ENCODE results near the gene GPX3. TPM values are rescaled to one million over a fixed set of nuclear protein-coding genes. Genes with fewer than 3 reads are reported as not detected.

Gene GPX3
- total and polyA plus RNA-seq, 8 donors, result 70.5 to 828 (median 302) TPM

DNA sequence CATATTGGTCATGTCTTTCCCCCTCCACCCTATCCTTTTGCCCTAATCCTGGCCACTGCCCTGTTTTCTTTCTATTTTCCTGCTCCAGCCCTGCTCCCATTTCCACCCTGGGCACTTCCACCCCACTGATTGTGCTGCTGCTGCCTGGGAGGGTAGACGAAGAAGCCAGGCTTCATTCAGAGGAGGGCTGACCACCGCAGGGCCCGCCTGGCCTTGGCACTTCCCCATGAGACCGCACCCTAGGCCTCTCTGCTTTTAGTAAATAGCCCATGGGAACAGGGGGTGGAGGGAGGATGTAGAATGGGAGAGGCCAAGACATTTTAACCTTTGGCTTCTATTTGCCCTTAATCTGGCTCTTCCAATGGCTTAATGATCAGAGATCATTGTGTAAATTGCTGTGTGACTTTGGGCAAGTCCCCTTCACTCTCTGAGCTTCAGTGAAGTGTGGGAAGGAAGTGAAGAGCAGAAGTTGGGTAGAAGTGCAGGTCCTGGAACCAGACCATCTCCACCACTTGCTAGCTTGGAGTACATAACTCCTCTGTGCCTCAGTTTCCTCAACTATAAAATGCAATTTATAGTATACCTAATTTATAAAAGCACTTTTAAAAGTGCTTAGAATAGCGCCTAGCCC lies 13.6 kb upstream of the GPX3 start:
- Histone ChIP-seq H3K4me3 (no peak overlapping the region), H3K4me1 (peaks cover 22 to 63% (median 38%) of the 10 kb centered on the region in 4 donors), H3K27me3 (no peaks in the 10 kb centered on the region), H3K9me3 (no peaks in the 10 kb centered on the region), H3K36me3 (no peaks in the 10 kb centered on the region), H3K27ac (peak overlapping the region; percentile 69 to 86 (median 84))
- WGBS, 5 donors, result 38 to 65% (median 60%) methylated on average over 5 of the region's 5 CpGs
- intact Hi-C loops (cut with DNase I; ENCODE audit: low total_unique reads), result no loop called here
- TF ChIP-seq EP300 (IDR thresholded peaks at IDR 0.05) (no peak), POLR2AphosphoS5 (IDR thresholded peaks at IDR 0.05) (no peak), POLR2A (IDR thresholded peaks at IDR 0.05) (no peak)
- TF ChIP-seq, protein P1, sequence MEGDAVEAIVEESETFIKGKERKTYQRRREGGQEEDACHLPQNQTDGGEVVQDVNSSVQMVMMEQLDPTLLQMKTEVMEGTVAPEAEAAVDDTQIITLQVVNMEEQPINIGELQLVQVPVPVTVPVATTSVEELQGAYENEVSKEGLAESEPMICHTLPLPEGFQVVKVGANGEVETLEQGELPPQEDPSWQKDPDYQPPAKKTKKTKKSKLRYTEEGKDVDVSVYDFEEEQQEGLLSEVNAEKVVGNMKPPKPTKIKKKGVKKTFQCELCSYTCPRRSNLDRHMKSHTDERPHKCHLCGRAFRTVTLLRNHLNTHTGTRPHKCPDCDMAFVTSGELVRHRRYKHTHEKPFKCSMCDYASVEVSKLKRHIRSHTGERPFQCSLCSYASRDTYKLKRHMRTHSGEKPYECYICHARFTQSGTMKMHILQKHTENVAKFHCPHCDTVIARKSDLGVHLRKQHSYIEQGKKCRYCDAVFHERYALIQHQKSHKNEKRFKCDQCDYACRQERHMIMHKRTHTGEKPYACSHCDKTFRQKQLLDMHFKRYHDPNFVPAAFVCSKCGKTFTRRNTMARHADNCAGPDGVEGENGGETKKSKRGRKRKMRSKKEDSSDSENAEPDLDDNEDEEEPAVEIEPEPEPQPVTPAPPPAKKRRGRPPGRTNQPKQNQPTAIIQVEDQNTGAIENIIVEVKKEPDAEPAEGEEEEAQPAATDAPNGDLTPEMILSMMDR (IDR thresholded peaks at IDR 0.05), result no peak
- peak in 1 of 2 donors; percentile 35 for DNase-seq

DNA sequence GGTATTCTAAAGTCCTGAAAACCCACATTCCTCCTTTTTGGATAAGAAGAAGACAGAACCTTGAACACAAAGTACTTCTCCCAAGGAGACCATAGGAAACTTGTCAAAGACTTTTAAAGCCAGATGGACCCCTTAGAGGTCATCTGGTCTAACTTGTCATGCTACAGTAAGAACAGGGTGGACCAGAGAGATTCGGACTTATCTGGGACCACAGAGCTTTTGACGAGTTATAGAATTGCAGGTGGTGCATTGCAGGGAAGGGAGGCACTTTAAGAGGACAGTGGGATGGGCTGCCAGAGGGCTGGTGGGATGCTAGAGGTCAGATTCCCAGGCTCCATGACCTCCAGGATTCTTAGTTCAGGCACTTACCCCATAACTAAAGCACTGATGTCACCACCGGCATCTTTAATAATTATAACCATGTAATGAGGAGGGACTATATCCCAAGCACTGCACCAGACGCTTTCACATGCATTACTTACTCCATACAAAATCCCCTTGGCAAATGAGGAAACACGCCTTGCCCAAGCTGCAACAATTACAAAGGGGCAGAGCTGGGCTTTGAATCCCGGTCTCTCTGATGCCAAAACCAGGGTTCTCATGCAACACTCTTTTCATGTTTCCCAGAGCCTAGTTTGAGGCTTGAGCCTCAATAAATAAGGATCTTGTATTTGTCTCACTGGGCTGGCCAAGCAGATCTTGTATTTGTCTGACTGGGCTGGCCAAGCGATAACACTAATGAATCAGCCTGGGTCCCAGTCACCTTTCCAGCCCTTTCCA lies 12.8 kb upstream of the GPX3 start:
- no peak overlapping the region for H3K4me3 ChIP-seq
- intact Hi-C loops (cut with DNase I; ENCODE audit: low total_unique reads), result no loop called here
- TF ChIP-seq POLR2A (IDR thresholded peaks at IDR 0.05) (no peak), POLR2AphosphoS5 (IDR thresholded peaks at IDR 0.05) (no peak), EP300 (IDR thresholded peaks at IDR 0.05) (no peak)
- TF ChIP-seq, protein P1 (IDR thresholded peaks at IDR 0.05), result no peak
- no peaks in the 10 kb centered on the region for H3K9me3 ChIP-seq
- H3K27ac ChIP-seq, result peak overlapping the region; percentile 57 to 86 (median 84)
- H3K36me3 ChIP-seq, result no peaks in the 10 kb centered on the region
- WGBS, 5 donors, result 57 to 70% (median 69%) methylated on average over 7 of the region's 7 CpGs
- H3K27me3 ChIP-seq, result no peaks in the 10 kb centered on the region
- no peak for DNase-seq
- peaks cover 22 to 56% (median 36%) of the 10 kb centered on the region in 4 donors for H3K4me1 ChIP-seq

DNA sequence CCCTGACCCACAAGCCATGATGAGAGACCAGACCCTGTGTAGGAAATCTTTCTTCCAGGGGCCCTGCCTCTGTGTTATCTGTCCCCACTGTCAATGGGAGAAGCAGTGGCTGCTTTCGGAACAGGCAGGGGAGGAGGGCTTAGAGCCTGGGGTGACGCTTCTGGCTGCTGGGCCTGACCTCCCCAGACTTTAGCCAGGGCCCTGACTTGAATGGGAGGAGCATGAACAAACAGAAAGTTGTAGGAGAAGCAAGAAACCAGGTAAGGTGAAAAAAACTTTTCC lies 12.2 kb upstream of the GPX3 start:
- Histone ChIP-seq H3K36me3 (no peaks in the 10 kb centered on the region), H3K4me3 (no peak overlapping the region)
- intact Hi-C loops (cut with DNase I; ENCODE audit: low total_unique reads), result no loop called here

DNA sequence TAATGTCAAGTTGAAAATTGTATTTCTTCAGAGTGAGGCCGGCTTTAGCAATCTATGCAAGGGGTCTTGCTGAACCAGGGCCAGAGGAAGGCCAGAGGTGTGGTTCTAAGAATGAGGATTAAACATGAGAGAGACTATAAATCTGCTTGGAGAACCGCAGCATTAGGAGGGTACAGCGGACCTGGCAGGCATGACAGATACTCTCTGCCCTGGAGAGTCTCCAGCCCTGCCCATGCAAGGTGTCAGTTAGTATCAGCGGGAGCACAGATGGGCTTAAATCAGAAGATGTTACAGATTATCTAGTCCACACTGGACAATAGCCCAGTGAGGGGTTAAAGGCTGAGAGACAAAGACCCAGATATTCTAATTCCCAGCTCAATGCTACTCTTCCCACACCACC lies 11.5 kb upstream of the GPX3 start:
- Histone ChIP-seq H3K9me3 (no peaks in the 10 kb centered on the region), H3K27ac (peak overlapping the region in 2 of 5 donors; percentile 84 to 86), H3K4me1 (peaks cover 22 to 48% (median 34%) of the 10 kb centered on the region in 4 donors), H3K4me3 (no peak overlapping the region), H3K27me3 (no peaks in the 10 kb centered on the region), H3K36me3 (no peaks in the 10 kb centered on the region)
- intact Hi-C loops (cut with DNase I; ENCODE audit: low total_unique reads), result no loop called here
- DNase-seq, result no peak
- TF ChIP-seq, protein P1 (IDR thresholded peaks at IDR 0.05), result no peak
- TF ChIP-seq EP300 (IDR thresholded peaks at IDR 0.05) (no peak), POLR2A (IDR thresholded peaks at IDR 0.05) (no peak), POLR2AphosphoS5 (IDR thresholded peaks at IDR 0.05) (no peak)
- WGBS, 5 donors, result 93 to 95% (median 94%) methylated on average over 3 to 4 of the region's 4 CpGs

More for the DNA sequence above, 12.2 kb upstream of the GPX3 start:
- peak overlapping the region; percentile 57 to 86 (median 84) for H3K27ac ChIP-seq
- peaks cover 22 to 51% (median 36%) of the 10 kb centered on the region in 4 donors for H3K4me1 ChIP-seq
- no peaks in the 10 kb centered on the region for H3K9me3 ChIP-seq
- H3K27me3 ChIP-seq, result no peaks in the 10 kb centered on the region
- DNase-seq, result no peak
- TF ChIP-seq POLR2A (IDR thresholded peaks at IDR 0.05) (no peak), POLR2AphosphoS5 (IDR thresholded peaks at IDR 0.05) (no peak), EP300 (IDR thresholded peaks at IDR 0.05) (no peak)
- TF ChIP-seq, protein P1 (IDR thresholded peaks at IDR 0.05), result no peak
- 31 to 62% (median 52%) methylated on average over 2 of the region's 2 CpGs for WGBS, 5 donors

All from stomach (tissue), 9 donors.